GM23248 (cell line): ENCODE data around the gene IFT57.

ENCODE experiments used
- EZH2 ChIP-seq: fragments of 200-600 bp; sonication (generic); IDR thresholded peaks from 2 replicates; pipeline ENCODE4 v1.6.1; 2018; ENCODE audit warnings: antibody characterized with exemption, mild to moderate bottlenecking; ENCODE audit not compliant: insufficient read depth, poor library complexity, severe bottlenecking
- EZH2phosphoT487 ChIP-seq: fragments of 200-600 bp; sonication (generic); IDR thresholded peaks from 2 replicates; pipeline ENCODE4 v1.6.1; 2018; ENCODE audit warnings: antibody characterized with exemption, moderate library complexity, mild to moderate bottlenecking, low read depth; ENCODE audit not compliant: insufficient read depth

DNA sequence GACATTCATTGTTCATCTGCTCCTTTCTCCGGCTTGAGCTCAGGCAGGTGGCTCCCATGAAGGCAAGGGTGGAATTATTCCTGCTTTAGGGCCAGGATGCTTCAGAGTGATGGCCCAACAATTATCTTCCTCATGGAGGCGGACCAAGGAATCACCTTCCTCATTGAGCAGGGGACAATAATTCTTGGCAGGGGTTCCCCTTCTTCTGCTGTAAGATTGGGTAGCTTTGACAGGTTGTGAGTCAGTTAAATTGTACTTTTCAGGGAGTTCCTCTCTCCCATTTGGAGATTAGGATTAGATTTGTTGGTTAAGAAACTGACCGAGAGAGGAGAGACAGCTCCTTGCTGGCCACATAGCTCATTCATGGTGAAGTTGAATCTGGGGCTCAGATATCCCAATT, 99.9 kb downstream of the IFT57 start:
- no peak for TF ChIP-seq EZH2
- TF ChIP-seq EZH2phosphoT487 = no peak
